H1 (cell line): ENCODE data around the gene OR2AG2. TPM values are rescaled to one million over a fixed set of nuclear protein-coding genes. Genes with fewer than 3 reads are reported as not detected.

ENCODE experiments used
- CTBP2 ChIP-seq: IDR thresholded peaks from 2 replicates; pipeline ENCODE4 v1.7.0; 2011; ENCODE audit warnings: borderline replicate concordance, mild to moderate bottlenecking, moderate library complexity, mixed read lengths, low read length; ENCODE audit not compliant: insufficient read depth, insufficient read length
- polyA plus RNA-seq, 7 experiments: library from polyadenylated mRNA; depleted of rRNA in 3 of 7; stranded (reverse) in 5 of 7; unstranded in 2 of 7; fragments of >200 nt in 5 of 7; fragments of 200-250 nt in 2 of 7; gene quantifications; 1 replicate in 5 of 7; 2 replicates in 1 of 7; 4 replicates in 1 of 7; pipeline versions ENCODE4 v1.2.1 to v1.2.3, GENCODE V29; 2011 to 2013; ENCODE audit warnings: missing spikeins in 2 of 7, mixed read lengths in 2 of 7
- total RNA-seq: library from RNA; stranded (reverse); fragmentation: NEBNext Ultra II Directional; extraction: Animal tissue kit (Norgen Biotek cat#: 25700); gene quantifications from 2 replicates; pipeline ENCODE4 v1.2.1, GENCODE V29; 2021
- TF ChIP-seq, protein P1 (sequence below): IDR thresholded peaks from 2 replicates; pipeline ENCODE4 v1.6.1; 2012; ENCODE audit warnings: inconsistent platforms

The OR2AG2 gene
- total and polyA plus RNA-seq, 2 of the 8 experiments (the other 6 are each of a cell fraction or from before 2014, with no cell fraction given): 0.22 to 0.74 TPM

DNA sequence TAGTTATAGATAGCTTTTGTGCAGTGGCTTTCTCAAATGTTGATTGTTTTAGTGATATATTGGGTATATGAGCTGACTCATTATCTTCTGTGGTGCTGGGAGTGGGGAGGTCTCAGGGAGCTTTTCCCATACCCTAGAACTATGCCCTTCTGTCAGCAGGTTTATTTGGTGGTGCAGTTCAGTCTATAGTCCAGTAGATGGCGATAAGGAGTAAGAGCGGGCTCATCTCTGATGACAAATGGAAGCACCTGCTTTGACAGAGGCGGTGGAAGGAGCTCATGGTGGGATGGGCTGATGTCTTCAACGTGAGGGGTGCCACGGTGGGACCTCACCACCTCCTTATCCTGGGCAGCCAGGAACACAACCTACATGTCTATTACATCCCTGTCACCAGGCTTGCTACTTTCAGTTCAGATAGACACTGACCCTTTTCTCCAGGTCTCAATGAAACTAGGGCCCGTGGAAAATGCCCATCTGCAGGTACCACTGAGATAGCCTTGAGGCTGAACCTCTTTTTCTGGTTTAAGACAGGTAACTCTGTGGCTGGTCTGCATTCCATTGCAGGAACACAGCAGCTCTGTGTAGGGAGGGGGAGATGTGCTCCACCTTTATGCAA is 40.7 kb upstream of the OR2AG2 start (continued):
- no peak for TF ChIP-seq CTBP2
- TF ChIP-seq, protein P1, sequence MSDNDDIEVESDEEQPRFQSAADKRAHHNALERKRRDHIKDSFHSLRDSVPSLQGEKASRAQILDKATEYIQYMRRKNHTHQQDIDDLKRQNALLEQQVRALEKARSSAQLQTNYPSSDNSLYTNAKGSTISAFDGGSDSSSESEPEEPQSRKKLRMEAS: peak; percentile 82
- TF ChIP-seq, all 59 proteins: peak for 6
